A673 (cell line): Measurements from ENCODE around the gene SH3GL2. TPM values are rescaled to one million over a fixed set of nuclear protein-coding genes. Genes with fewer than 3 reads are reported as not detected.

Experiments
- BruUV-seq: library from RNA; stranded (reverse); fragments of 400-500 nt; replicated peaks from 2 replicates; lab custom pipeline; 2021; lab: Mats Ljungman, UMichigan
- CTCF ChIA-PET: fragments of 300-600 bp; sonication (Branson Sonifier 250); formaldehyde crosslinking; loops from one replicate; lab custom pipeline; 2022; ENCODE audit warnings: antibody characterized with exemption; lab: Charles Lee
- POLR2A ChIA-PET: fragments of 300-600 bp; sonication (Branson Sonifier 250); formaldehyde crosslinking; loops from one replicate; lab custom pipeline; 2022; ENCODE audit warnings: antibody characterized with exemption; ENCODE audit not compliant: low non-redundant PET; lab: Charles Lee
- DNase-seq: peaks from one replicate; pipeline ENCODE4 v3.0.0-alpha.2; 2015; ENCODE audit warnings: low spot score
- H3K27ac ChIP-seq: fragments of 200-600 bp; sonication (generic); 2 replicates; pipeline ENCODE4 v1.5.1; 2016; ENCODE audit warnings: mixed run types, low read depth, mild to moderate bottlenecking, mixed read lengths, antibody characterized with exemption, low read length; ENCODE audit not compliant: poor library complexity, severe bottlenecking
- H3K27me3 ChIP-seq: fragments of 200-600 bp; sonication (generic); replicated peaks from 2 replicates; pipeline ENCODE4 v1.6.1; 2017; ENCODE audit warnings: mixed run types, low read depth, mild to moderate bottlenecking, mixed read lengths, antibody characterized with exemption, low read length; ENCODE audit not compliant: insufficient read depth, poor library complexity
- H3K36me3 ChIP-seq: fragments of 200-600 bp; sonication (generic); 2 replicates; pipeline ENCODE4 v1.6.1; 2016; ENCODE audit warnings: mixed run types, mild to moderate bottlenecking, mixed read lengths, antibody characterized with exemption, low read length; ENCODE audit not compliant: insufficient read depth, poor library complexity, severe bottlenecking
- H3K4me1 ChIP-seq: fragments of 200-600 bp; sonication (generic); 2 replicates; pipeline ENCODE4 v1.6.1; 2017; ENCODE audit warnings: mixed run types, mild to moderate bottlenecking, mixed read lengths, antibody characterized with exemption, low read length; ENCODE audit not compliant: insufficient read depth, poor library complexity, severe bottlenecking
- H3K4me3 ChIP-seq: fragments of 200-600 bp; sonication (generic); 2 replicates; pipeline ENCODE4 v1.5.1; 2016; ENCODE audit warnings: low read depth, mixed run types, mild to moderate bottlenecking, mixed read lengths, low read length; ENCODE audit not compliant: poor library complexity, severe bottlenecking
- H3K9me3 ChIP-seq: fragments of 200-600 bp; sonication (generic); 2 replicates; pipeline ENCODE4 v1.6.1; 2016; ENCODE audit warnings: mixed run types, low read depth, mild to moderate bottlenecking, mixed read lengths, antibody characterized with exemption, low read length; ENCODE audit not compliant: poor library complexity, severe bottlenecking
- EZH2 ChIP-seq: fragments of 200-600 bp; sonication (generic); IDR thresholded peaks from 2 replicates; pipeline ENCODE4 v1.6.1; 2017; ENCODE audit warnings: borderline replicate concordance, low read depth, mild to moderate bottlenecking, mixed read lengths, antibody characterized with exemption, low read length; ENCODE audit not compliant: poor library complexity, severe bottlenecking
- intact Hi-C: fragments of 100-400 bp; cut with micrococcal nuclease; formaldehyde crosslinking; loops from one replicate; pipeline ENCODE4 v1.10.0; 2022; ENCODE audit not compliant: unreplicated experiment
- total RNA-seq: library from RNA; stranded (reverse); gene quantifications from 2 replicates; pipeline ENCODE4 v1.2.3, GENCODE V29; 2021
- TF ChIP-seq, protein P1 (sequence below): fragments of 300-800, 200-600 bp; sonication (generic); conservative IDR thresholded peaks from 2 replicates; pipeline ENCODE4 v1.5.1; 2017; ENCODE audit warnings: low read depth, mild to moderate bottlenecking, antibody characterized with exemption, low read length, moderate library complexity, mixed read lengths

Gene SH3GL2
- total RNA-seq, 1 experiment from 2014 or later = not detected

DNA sequence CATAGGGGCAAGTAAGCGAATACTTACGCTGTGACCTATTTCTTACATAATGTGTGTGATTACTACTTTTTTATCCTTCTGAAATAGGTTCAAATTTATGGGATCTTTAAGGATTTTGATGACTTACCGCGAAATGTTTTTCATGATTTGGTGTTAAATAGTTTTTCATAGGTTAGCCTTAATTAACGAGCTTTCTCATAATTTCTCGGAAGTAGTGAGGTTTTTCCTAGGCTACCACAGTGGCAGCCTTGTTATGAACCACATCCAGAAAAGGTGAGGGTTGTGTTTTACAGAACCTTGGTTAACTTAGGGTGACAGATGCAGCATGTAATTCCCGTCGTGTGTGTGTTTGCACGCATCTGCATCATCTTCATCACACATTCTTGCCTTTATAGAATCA, 1.3 kb downstream of the SH3GL2 start:
- no peak for TF ChIP-seq EZH2
- TF ChIP-seq, protein P1, sequence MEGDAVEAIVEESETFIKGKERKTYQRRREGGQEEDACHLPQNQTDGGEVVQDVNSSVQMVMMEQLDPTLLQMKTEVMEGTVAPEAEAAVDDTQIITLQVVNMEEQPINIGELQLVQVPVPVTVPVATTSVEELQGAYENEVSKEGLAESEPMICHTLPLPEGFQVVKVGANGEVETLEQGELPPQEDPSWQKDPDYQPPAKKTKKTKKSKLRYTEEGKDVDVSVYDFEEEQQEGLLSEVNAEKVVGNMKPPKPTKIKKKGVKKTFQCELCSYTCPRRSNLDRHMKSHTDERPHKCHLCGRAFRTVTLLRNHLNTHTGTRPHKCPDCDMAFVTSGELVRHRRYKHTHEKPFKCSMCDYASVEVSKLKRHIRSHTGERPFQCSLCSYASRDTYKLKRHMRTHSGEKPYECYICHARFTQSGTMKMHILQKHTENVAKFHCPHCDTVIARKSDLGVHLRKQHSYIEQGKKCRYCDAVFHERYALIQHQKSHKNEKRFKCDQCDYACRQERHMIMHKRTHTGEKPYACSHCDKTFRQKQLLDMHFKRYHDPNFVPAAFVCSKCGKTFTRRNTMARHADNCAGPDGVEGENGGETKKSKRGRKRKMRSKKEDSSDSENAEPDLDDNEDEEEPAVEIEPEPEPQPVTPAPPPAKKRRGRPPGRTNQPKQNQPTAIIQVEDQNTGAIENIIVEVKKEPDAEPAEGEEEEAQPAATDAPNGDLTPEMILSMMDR = no peak
- no TSS peak for BruUV-seq
- DNase-seq = no peak
- Histone ChIP-seq H3K36me3 (no peaks in the 10 kb centered on the region), H3K27me3 (peaks cover 50% of the 10 kb centered on the region), H3K27ac (no peak overlapping the region), H3K9me3 (no peaks in the 10 kb centered on the region), H3K4me3 (no peak overlapping the region), H3K4me1 (no peaks in the 10 kb centered on the region)
- CTCF ChIA-PET = no interaction called here
- POLR2A ChIA-PET = no interaction called here
- intact Hi-C loops = no loop called here

DNA sequence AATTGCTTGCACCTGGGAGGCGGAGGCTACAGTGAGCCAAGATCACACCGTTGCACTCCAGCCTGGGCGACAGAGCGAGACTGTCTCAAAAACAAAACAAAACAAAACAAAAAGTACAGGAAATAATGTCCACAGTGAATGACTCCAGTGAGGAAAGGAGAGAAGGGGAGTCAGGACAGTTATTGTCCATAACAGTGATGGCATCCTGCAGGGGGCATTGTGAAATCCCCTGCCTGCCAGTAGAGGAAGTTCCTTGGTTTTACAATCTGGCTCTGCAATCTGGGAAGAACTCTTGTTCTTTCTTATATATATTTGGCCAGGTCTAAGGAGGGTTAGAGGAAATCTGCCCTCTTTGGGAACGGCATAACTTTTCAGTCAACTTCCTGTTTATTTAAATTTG, 8.2 kb downstream of the SH3GL2 start:
- no TSS peak for BruUV-seq
- TF ChIP-seq, protein P1 = no peak
- H3K4me1 ChIP-seq = no peaks in the 10 kb centered on the region
- intact Hi-C loops = no loop called here
- ChIA-PET POLR2A (no interaction called here), CTCF (no interaction called here)
- H3K4me3 ChIP-seq = no peak overlapping the region
- peaks cover 10% of the 10 kb centered on the region for H3K27me3 ChIP-seq
- H3K27ac ChIP-seq = no peak overlapping the region
- H3K9me3 ChIP-seq = no peaks in the 10 kb centered on the region
- no peaks in the 10 kb centered on the region for H3K36me3 ChIP-seq
- DNase-seq = no peak

DNA sequence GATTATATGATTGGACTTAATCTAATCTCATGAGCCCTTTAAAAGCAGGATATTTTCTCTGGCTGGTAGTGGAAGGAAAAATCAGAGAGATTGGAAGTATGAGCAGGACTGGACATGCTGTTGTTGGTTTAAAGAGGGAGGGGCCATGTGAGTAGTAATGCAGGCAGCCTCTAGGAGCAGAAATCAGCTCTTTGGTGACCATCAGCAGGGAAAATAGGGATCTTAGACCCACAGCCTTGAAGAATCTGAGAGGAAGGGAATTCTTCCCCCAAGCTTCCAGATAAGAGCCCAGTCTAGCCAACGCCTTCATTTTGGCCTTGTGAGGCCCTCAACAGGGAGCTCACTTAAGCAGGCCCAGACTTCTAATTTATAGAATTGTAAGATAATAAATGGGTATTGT, 9.5 kb downstream of the SH3GL2 start:
- ChIA-PET CTCF (no interaction called here), POLR2A (no interaction called here)
- no peak for TF ChIP-seq EZH2
- TF ChIP-seq, protein P1 = no peak
- Histone ChIP-seq H3K4me1 (no peaks in the 10 kb centered on the region), H3K4me3 (no peak overlapping the region), H3K9me3 (no peaks in the 10 kb centered on the region), H3K27me3 (peaks cover 6% of the 10 kb centered on the region), H3K27ac (no peak overlapping the region), H3K36me3 (no peaks in the 10 kb centered on the region)
- intact Hi-C loops = no loop called here
- no peak for DNase-seq
- BruUV-seq = no TSS peak
